ENCODE measurements around the gene MCM3. TPM values are rescaled to one million over a fixed set of nuclear protein-coding genes. Genes with fewer than 3 reads are reported as not detected.

Gene MCM3
- total RNA-seq, 2 donors from 2014 or later = 33.6 to 51.1 TPM

Other genes starting within 250 kb of the MCM3 start
- gene PKHD1, start 197.1 kb downstream of the MCM3 start, total RNA-seq = 1 to 10 TPM in 1 of 2 donors, under 1 TPM in 1; 0.46 to 1.1 TPM
- not detected for gene IL17A, start 98.4 kb downstream of the MCM3 start, total RNA-seq
- gene IL17F, start 40.2 kb downstream of the MCM3 start, total RNA-seq = not detected
- 10 to 100 TPM in 1 of 2 donors, 1 to 10 TPM in 1; 9.9 to 15.8 TPM for gene PAQR8, start 77.4 kb upstream of the MCM3 start, total RNA-seq
- gene EFHC1, start 135.6 kb upstream of the MCM3 start, total RNA-seq = 10 to 100 TPM; 19.4 to 23.5 TPM